ENCODE data around the gene SLC9A1.

The SLC9A1 gene

DNA sequence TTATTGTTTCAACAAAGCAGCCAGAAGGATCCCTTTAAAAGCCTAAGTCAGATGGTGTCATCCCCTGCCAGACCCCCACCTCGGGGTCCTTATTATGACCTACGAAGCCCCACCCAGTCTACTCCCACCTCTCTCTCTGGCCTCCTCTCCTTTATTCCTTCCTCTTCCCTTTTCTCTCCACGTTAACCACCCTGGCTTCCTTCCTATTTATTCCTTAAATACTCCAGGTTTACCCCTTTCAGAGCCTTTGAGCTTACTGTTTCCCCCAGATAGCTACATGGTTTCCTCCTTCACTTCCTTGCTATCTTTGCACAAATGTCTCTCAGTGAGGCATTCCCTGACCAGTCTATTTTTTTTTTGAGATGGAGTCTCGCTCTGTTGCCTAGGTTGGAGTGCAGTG is 12.0 kb upstream of the SLC9A1 start:
- TF ChIP-seq, protein P1, sequence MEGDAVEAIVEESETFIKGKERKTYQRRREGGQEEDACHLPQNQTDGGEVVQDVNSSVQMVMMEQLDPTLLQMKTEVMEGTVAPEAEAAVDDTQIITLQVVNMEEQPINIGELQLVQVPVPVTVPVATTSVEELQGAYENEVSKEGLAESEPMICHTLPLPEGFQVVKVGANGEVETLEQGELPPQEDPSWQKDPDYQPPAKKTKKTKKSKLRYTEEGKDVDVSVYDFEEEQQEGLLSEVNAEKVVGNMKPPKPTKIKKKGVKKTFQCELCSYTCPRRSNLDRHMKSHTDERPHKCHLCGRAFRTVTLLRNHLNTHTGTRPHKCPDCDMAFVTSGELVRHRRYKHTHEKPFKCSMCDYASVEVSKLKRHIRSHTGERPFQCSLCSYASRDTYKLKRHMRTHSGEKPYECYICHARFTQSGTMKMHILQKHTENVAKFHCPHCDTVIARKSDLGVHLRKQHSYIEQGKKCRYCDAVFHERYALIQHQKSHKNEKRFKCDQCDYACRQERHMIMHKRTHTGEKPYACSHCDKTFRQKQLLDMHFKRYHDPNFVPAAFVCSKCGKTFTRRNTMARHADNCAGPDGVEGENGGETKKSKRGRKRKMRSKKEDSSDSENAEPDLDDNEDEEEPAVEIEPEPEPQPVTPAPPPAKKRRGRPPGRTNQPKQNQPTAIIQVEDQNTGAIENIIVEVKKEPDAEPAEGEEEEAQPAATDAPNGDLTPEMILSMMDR (IDR thresholded peaks at IDR 0.05): no peak
- Histone ChIP-seq H3K79me2 (no peaks in the 10 kb centered on the region), H3K4me1 (no peaks in the 10 kb centered on the region)

DNA sequence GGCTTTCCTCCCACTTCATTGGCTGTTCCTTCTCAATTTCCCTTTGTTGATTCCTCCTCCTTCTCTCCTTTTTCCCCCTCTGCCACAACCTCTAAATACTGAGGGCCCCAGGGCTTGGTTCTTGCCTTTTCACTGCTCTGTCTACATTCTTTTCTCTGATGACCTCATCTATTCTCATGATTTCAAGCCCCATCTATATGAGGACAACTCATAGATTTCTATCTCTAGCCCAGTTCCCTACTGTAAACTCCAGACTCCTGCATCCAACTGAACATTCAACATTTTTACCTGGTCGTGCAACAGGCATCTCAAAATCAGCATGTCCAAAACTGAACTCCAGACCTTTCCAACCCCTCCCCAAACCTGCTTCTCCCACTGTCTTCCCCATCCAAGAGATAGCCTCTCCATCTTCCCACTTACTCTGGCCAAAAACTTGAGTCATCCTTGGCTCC is 11.5 kb upstream of the SLC9A1 start:
- Histone ChIP-seq H3K4me1 (peaks cover 3% of the 10 kb centered on the region), H3K27ac (no peak overlapping the region), H3K27me3 (ENCODE audit: control insufficient read depth, insufficient read depth, low read length) (no peaks in the 10 kb centered on the region), H3K36me3 (ENCODE audit: control insufficient read depth, insufficient read depth, low read length) (no peaks in the 10 kb centered on the region), H3K9me3 (ENCODE audit: control insufficient read depth, low read length) (no peaks in the 10 kb centered on the region), H3K79me2 (no peaks in the 10 kb centered on the region), H3K9ac (no peak overlapping the region), H2AFZ (no peak overlapping the region), H3K4me2 (ENCODE audit: low read length) (no peak overlapping the region), H3K4me3 (ENCODE audit: low read depth, low read length) (no peak overlapping the region)
- TF ChIP-seq, protein P1 (IDR thresholded peaks at IDR 0.05): no peak

More for the DNA sequence above, 12.0 kb upstream of the SLC9A1 start:
- Histone ChIP-seq H3K4me2 (ENCODE audit: low read length) (no peak overlapping the region), H3K4me3 (ENCODE audit: low read depth, low read length) (no peak overlapping the region), H3K27ac (no peak overlapping the region), H3K36me3 (ENCODE audit: control insufficient read depth, insufficient read depth, low read length) (no peaks in the 10 kb centered on the region), H3K9me3 (ENCODE audit: control insufficient read depth, low read length) (no peaks in the 10 kb centered on the region), H3K9ac (no peak overlapping the region), H3K27me3 (ENCODE audit: control insufficient read depth, insufficient read depth, low read length) (no peaks in the 10 kb centered on the region), H2AFZ (no peak overlapping the region)

DNA sequence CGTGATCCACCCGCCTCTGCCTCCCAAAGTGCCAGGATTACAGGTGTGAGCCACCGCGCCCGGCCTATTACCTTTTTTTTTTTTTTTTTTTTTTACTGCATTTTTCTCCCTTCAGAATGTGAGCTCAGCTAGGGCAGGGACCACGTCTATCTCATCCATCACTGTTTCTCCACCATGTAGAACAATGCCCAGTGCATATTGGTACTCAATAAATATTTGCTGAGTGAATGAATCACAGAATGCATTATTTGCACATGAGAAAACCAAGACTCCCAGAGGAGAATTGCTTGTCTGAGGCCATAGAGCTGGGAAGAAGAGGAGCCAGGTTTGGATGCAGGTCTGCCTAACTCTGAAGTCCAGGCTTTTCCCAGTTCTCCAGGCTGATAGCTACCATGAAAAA is 8.2 kb upstream of the SLC9A1 start:
- H3K9me3 ChIP-seq (ENCODE audit: control insufficient read depth, low read length): no peaks in the 10 kb centered on the region
- H3K4me1 ChIP-seq: peaks cover 3% of the 10 kb centered on the region
- H2AFZ ChIP-seq: no peak overlapping the region
- no peak overlapping the region for H3K9ac ChIP-seq
- H3K36me3 ChIP-seq (ENCODE audit: control insufficient read depth, insufficient read depth, low read length): no peaks in the 10 kb centered on the region
- H3K4me3 ChIP-seq (ENCODE audit: low read depth, low read length): no peak overlapping the region
- H3K79me2 ChIP-seq: no peaks in the 10 kb centered on the region
- H3K27ac ChIP-seq: no peak overlapping the region
- no peaks in the 10 kb centered on the region for H3K27me3 ChIP-seq (ENCODE audit: control insufficient read depth, insufficient read depth, low read length)
- TF ChIP-seq, protein P1 (IDR thresholded peaks at IDR 0.05): no peak
- no peak overlapping the region for H3K4me2 ChIP-seq (ENCODE audit: low read length)

DNA sequence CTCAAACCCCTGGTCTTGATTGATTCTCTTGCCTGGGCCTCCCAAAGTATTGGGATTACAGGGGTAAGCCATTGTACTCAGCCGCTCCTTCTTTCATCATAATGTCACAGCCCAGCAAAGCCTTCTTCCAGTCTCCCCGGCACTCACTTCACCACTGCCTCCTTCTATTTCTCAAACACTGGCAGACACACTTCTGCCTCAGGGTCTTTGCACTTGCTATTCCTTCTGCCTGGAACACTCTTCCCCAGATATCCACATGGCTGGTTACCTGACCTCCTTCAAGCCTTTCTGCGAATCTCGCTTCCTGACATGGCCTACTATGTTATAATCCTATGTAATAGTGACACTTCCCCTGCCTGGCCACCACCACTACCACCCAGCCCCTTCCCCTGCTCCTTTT is 7.2 kb upstream of the SLC9A1 start:
- no peak overlapping the region for H3K4me2 ChIP-seq (ENCODE audit: low read length)
- H3K4me1 ChIP-seq: peaks cover 3% of the 10 kb centered on the region
- H3K9ac ChIP-seq: no peak overlapping the region
- no peak overlapping the region for H2AFZ ChIP-seq
- no peak overlapping the region for H3K27ac ChIP-seq
- no peaks in the 10 kb centered on the region for H3K9me3 ChIP-seq (ENCODE audit: control insufficient read depth, low read length)
- H3K4me3 ChIP-seq (ENCODE audit: low read depth, low read length): no peak overlapping the region
- no peaks in the 10 kb centered on the region for H3K27me3 ChIP-seq (ENCODE audit: control insufficient read depth, insufficient read depth, low read length)
- H3K79me2 ChIP-seq: no peaks in the 10 kb centered on the region
- H3K36me3 ChIP-seq (ENCODE audit: control insufficient read depth, insufficient read depth, low read length): no peaks in the 10 kb centered on the region
- TF ChIP-seq, protein P1 (IDR thresholded peaks at IDR 0.05): no peak

DNA sequence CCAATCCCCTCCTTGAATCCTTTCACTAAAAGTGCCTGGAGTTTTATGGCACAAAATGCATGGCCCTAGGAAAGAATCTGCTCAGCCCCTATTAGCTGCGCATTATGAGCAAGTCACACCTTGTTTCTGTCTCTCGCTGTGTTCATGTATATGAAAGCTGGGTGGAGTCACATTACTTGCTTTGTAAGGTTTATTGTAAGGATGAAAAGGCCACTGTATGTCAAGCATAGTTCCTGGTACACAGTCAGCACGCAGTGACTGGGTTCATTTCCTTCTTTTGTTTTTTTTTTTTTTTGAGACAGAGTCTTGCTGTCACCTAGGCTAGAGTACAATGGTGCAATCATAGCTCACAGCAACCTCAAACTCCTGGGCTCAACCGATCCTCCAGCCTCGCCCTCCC is 6.7 kb upstream of the SLC9A1 start:
- Histone ChIP-seq H3K27me3 (ENCODE audit: control insufficient read depth, insufficient read depth, low read length) (no peaks in the 10 kb centered on the region), H3K9ac (no peak overlapping the region), H3K4me3 (ENCODE audit: low read depth, low read length) (no peak overlapping the region), H3K4me2 (ENCODE audit: low read length) (peak overlapping the region; percentile 26), H3K27ac (no peak overlapping the region), H3K9me3 (ENCODE audit: control insufficient read depth, low read length) (no peaks in the 10 kb centered on the region), H3K36me3 (ENCODE audit: control insufficient read depth, insufficient read depth, low read length) (no peaks in the 10 kb centered on the region), H3K79me2 (no peaks in the 10 kb centered on the region), H2AFZ (no peak overlapping the region), H3K4me1 (peaks cover 3% of the 10 kb centered on the region)
- TF ChIP-seq, protein P1 (IDR thresholded peaks at IDR 0.05): no peak

Measured in parathyroid adenoma (tissue), 2 donors.